Renal cortical epithelial cell (primary cell): ENCODE data around the gene AMOTL1. TPM values are rescaled to one million over a fixed set of nuclear protein-coding genes. Genes with fewer than 3 reads are reported as not detected.

Experiments
- DNase-seq: peaks from one replicate; pipeline ENCODE4 v3.0.0-alpha.2; 2011; ENCODE audit warnings: low read depth
- total RNA-seq: library from RNA; depleted of rRNA; stranded (reverse); fragments of >200 nt; gene quantifications from 2 replicates; pipeline ENCODE4 v1.2.3, GENCODE V29; 2014

Gene AMOTL1
- total RNA-seq, 1 donor from 2014 or later, result 51.2 TPM

GRCh38 chr11:94924171-94924572 is 156.0 kb downstream of the AMOTL1 start:
- no peak for DNase-seq

- no peak for DNase-seq
These were observed 156.5 kb downstream of the AMOTL1 start for GRCh38 chr11:94924612-94925011.

- DNase-seq, result peak; percentile 61
These were observed 157.5 kb downstream of the AMOTL1 start for GRCh38 chr11:94925422-94926270.

GRCh38 chr11:94926271-94926625 is 158.1 kb downstream of the AMOTL1 start:
- DNase-seq, result no peak

Other genes starting within 250 kb of the AMOTL1 start
- 8.0 and 13.0 TPM in 2 replicates for gene FUT4, start 224.4 kb upstream of the AMOTL1 start, total RNA-seq
- gene PIWIL4, start 201.0 kb upstream of the AMOTL1 start, total RNA-seq, result 2.1 and 3.1 TPM in 2 replicates
- gene CWC15, start 205.2 kb downstream of the AMOTL1 start, total RNA-seq, result 51.3 and 57.1 TPM in 2 replicates
- gene KDM4D, start 205.4 kb downstream of the AMOTL1 start, total RNA-seq, result 0.94 and 1.6 TPM in 2 replicates